ENCODE data around the gene MECP2. TPM values are rescaled to one million over a fixed set of nuclear protein-coding genes. Genes with fewer than 3 reads are reported as not detected.

MECP2 gene
- total and polyA plus RNA-seq, 2 donors (not counting 1 experiment from before 2014, with no cell fraction given), result 20.0 to 122 TPM

DNA sequence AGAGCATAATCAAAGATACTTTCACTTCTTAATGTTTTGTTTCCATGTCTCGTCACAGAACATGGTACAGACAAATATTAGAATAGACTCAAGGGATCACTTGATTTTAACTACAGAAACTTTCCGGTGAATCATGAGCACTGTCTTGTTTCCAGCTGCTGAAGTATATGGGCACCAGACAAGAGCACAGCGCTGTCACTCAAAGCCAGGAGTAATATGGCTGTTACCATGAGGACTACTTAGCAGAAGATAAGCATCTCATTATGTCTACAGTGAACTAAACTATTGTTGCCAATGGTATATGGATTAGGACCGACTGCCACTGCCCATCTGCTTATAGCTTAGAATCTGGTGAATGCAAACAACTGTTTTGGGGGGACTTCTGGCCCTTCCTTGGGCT is 34.3 kb downstream of the MECP2 start:
- Histone ChIP-seq H3K79me2 (ENCODE audit: control insufficient read depth, insufficient read depth, low read length) (peaks cover 89% of the 10 kb centered on the region), H2AFZ (ENCODE audit: insufficient read depth, low read depth, low read length, poor library complexity, severe bottlenecking) (no peak overlapping the region), H3K9ac (ENCODE audit: low read length) (no peak overlapping the region), H3K4me1 (ENCODE audit: control insufficient read depth in 2 of 2, insufficient read depth in 2 of 2, low read length in 2 of 2) (peaks cover 12 to 23% of the 10 kb centered on the region in 2 donors), H3K36me3 (replicated peaks in 1 of 2; ENCODE audit: control extremely low read depth in 1 of 2, control insufficient read depth in 1 of 2, extremely low read depth in 1 of 2, insufficient read depth in 2 of 2, low read length in 1 of 2) (peaks cover 0 to 5% of the 10 kb centered on the region in 2 experiments), H3K4me3 (ENCODE audit: control extremely low read depth in 1 of 5, extremely low read depth in 1 of 5, insufficient read depth in 1 of 5, low read depth in 2 of 5, low read length in 4 of 5) (no peak overlapping the region), H4K20me1 (ENCODE audit: control insufficient read depth, insufficient read depth, low read length, poor library complexity, severe bottlenecking) (peaks cover 65% of the 10 kb centered on the region), H3K4me2 (replicated peaks; ENCODE audit: low read depth, low read length, poor library complexity, severe bottlenecking) (no peak overlapping the region), H3K9me3 (ENCODE audit: control extremely low read depth in 1 of 3, control insufficient read depth in 2 of 3, insufficient read depth in 1 of 3, low read length in 2 of 3) (no peaks in the 10 kb centered on the region), H3K27me3 (replicated peaks in 1 of 4; ENCODE audit: control extremely low read depth in 1 of 4, control insufficient read depth in 3 of 4, insufficient read depth in 4 of 4, low read length in 3 of 4) (no peaks in the 10 kb centered on the region), H3K27ac (ENCODE audit: low read length in 2 of 2) (peak overlapping the region in 1 of 2 donors; percentile 38)
- DNase-seq, result no peak
- POLR2A ChIA-PET, result no interaction called here
- peak overlapping the region; percentile 32 for H3K27ac Mint-ChIP-seq
- no peak overlapping the region for H3K4me3 Mint-ChIP-seq
- no peaks in the 10 kb centered on the region for H3K9me3 Mint-ChIP-seq (ENCODE audit: insufficient read depth)
- CTCF ChIA-PET, result no interaction called here
- TF ChIP-seq CTCF (IDR thresholded peaks at IDR 0.05), result no peak
- TF ChIP-seq EZH2 (IDR thresholded peaks at IDR 0.05; ENCODE audit: borderline replicate concordance, insufficient read depth, low read depth, low read length, poor library complexity, severe bottlenecking), result no peak
- WGBS (ENCODE audit: insufficient coverage), result no CpG with 5 or more reads among the region's 4 CpGs
- no peaks in the 10 kb centered on the region for H3K27me3 Mint-ChIP-seq
- peaks cover 60% of the 10 kb centered on the region for H3K4me1 Mint-ChIP-seq
- intact Hi-C loops (cut with micrococcal nuclease), result no loop called here
- no peak for ATAC-seq (ENCODE audit: low read depth)

GRCh38 chrX:154061801-154062200 is 35.7 kb downstream of the MECP2 start:
- CTCF ChIA-PET, result interaction anchor here (1.2 kb wide), 1 partner anchor 48 kb away, joined by 3 read pairs; no protein-coding TSS in a partner anchor
- H3K36me3 ChIP-seq (replicated peaks in 1 of 2; ENCODE audit: control extremely low read depth in 1 of 2, control insufficient read depth in 1 of 2, extremely low read depth in 1 of 2, insufficient read depth in 2 of 2, low read length in 1 of 2), result peaks cover 0 to 8% of the 10 kb centered on the region in 2 experiments
- Mint-ChIP-seq H3K4me1 (peaks cover 64% of the 10 kb centered on the region), H3K27me3 (no peaks in the 10 kb centered on the region), H3K9me3 (ENCODE audit: insufficient read depth) (no peaks in the 10 kb centered on the region), H3K27ac (no peak overlapping the region), H3K4me3 (no peak overlapping the region)
- DNase-seq (no peak), ATAC-seq (ENCODE audit: low read depth) (no peak)
- WGBS (ENCODE audit: insufficient coverage), result 94% methylated on average over 7 of the region's 8 CpGs
- intact Hi-C loops (cut with micrococcal nuclease), result no loop called here
- H3K27me3 ChIP-seq (replicated peaks in 1 of 4; ENCODE audit: control extremely low read depth in 1 of 4, control insufficient read depth in 3 of 4, insufficient read depth in 4 of 4, low read length in 3 of 4), result no peaks in the 10 kb centered on the region
- H3K4me3 ChIP-seq (ENCODE audit: control extremely low read depth in 1 of 5, extremely low read depth in 1 of 5, insufficient read depth in 1 of 5, low read depth in 2 of 5, low read length in 4 of 5), result no peak overlapping the region
- H3K9ac ChIP-seq (ENCODE audit: low read length), result no peak overlapping the region
- H3K27ac ChIP-seq (ENCODE audit: low read length in 2 of 2), result no peak overlapping the region
- H3K79me2 ChIP-seq (ENCODE audit: control insufficient read depth, insufficient read depth, low read length), result peaks cover 78% of the 10 kb centered on the region
- no peak overlapping the region for H2AFZ ChIP-seq (ENCODE audit: insufficient read depth, low read depth, low read length, poor library complexity, severe bottlenecking)
- no peak for TF ChIP-seq EZH2 (IDR thresholded peaks at IDR 0.05; ENCODE audit: borderline replicate concordance, insufficient read depth, low read depth, low read length, poor library complexity, severe bottlenecking)
- no peak for TF ChIP-seq CTCF (IDR thresholded peaks at IDR 0.05)
- POLR2A ChIA-PET, result no interaction called here
- H3K9me3 ChIP-seq (ENCODE audit: control extremely low read depth in 1 of 3, control insufficient read depth in 2 of 3, insufficient read depth in 1 of 3, low read length in 2 of 3), result no peaks in the 10 kb centered on the region
- peaks cover 12 to 20% of the 10 kb centered on the region in 2 donors for H3K4me1 ChIP-seq (ENCODE audit: control insufficient read depth in 2 of 2, insufficient read depth in 2 of 2, low read length in 2 of 2)
- peaks cover 64% of the 10 kb centered on the region for H4K20me1 ChIP-seq (ENCODE audit: control insufficient read depth, insufficient read depth, low read length, poor library complexity, severe bottlenecking)
- H3K4me2 ChIP-seq (replicated peaks; ENCODE audit: low read depth, low read length, poor library complexity, severe bottlenecking), result no peak overlapping the region

Data from B cell (primary cell).